ENCODE results near the gene PHPT1.
"Not testable (repeated sequence)": the region's sequence is repeated elsewhere in the genome, so short reads cannot be mapped to it uniquely, and the experiment has no call there.

The PHPT1 gene

DNA sequence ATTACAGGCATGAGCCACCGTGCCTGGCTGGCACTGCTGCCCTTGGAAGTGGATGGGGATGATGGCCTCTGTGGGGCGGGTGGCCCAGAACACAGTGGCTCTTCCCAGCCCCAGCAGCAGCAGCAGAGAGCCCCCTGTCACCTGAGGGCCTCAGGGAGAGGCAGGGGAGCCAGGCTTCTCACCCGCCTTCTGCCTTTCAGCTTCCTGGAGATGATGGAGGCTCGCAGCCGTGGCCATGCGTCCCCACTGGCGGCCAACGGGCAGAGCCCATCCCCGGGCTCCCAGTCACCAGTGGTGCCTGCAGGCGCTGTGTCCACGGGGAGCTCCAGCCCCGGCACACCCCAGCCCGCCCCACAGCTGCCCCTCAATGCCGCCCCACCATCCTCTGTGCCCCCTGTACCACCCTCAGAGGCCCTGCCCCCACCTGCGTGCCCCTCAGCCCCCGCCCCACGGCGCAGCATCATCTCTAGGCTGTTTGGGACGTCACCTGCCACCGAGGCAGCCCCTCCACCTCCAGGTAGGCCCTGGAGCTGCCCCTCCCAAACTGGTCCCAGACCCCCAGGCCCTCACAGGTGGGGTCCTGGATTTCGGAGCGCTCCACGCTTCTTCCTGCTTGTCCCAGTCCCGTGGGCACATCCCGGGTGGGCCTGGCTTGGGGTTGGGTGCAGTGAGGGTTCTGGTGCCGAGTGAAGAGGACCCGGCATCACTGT, 11.9 kb upstream of the PHPT1 start:
- DNase-seq (ENCODE audit: low spot score): no peak

GRCh38 chr9:136837856-136838277, 11.3 kb upstream of the PHPT1 start:
- DNase-seq (ENCODE audit: low spot score): not testable (repeated sequence)

- no peak for DNase-seq (ENCODE audit: low spot score)
These were observed 10.6 kb upstream of the PHPT1 start for GRCh38 chr9:136838314-136839228.

GRCh38 chr9:136839229-136840139, 9.7 kb upstream of the PHPT1 start:
- no peak for DNase-seq (ENCODE audit: low spot score)

DNA sequence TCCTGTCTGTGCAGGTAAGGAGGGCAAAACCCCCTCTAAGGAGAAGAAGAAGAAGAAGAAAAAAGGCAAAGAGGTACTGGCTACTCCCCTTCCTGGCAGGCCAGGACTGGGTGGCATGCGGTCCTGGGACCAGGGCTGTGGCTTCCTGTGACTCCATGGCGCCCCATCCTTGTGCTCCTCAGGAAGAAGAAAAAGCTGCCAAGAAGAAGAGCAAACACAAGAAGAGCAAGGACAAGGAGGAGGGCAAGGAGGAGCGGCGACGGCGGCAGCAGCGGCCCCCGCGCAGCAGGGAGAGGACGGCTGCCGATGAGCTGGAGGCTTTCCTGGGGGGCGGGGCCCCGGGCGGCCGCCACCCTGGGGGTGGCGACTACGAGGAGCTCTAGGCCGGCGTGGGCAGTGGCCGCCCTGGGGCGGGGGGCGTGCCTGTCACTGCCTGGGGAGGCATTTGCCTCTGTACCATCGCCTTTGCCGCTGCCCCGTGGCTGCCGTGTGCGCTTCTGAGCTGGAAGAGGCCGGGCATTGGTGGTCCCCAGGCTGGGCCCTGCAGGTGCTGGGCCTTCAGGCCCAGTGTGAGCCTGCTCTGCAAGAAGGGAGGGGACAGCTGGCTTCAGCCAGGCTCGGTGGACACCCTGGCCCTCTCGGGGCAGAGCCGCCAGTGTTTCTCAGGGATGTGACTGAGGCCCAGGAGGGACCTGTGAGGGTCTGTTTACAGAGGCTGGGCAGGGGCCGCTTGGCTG, 8.9 kb upstream of the PHPT1 start:
- no peak for DNase-seq (ENCODE audit: low spot score)

GRCh38 chr9:136840877-136841645, 8.1 kb upstream of the PHPT1 start:
- DNase-seq (ENCODE audit: low spot score): no peak

- DNase-seq (ENCODE audit: low spot score): not testable (repeated sequence)
These were observed 7.4 kb upstream of the PHPT1 start for GRCh38 chr9:136841646-136842379.

DNA sequence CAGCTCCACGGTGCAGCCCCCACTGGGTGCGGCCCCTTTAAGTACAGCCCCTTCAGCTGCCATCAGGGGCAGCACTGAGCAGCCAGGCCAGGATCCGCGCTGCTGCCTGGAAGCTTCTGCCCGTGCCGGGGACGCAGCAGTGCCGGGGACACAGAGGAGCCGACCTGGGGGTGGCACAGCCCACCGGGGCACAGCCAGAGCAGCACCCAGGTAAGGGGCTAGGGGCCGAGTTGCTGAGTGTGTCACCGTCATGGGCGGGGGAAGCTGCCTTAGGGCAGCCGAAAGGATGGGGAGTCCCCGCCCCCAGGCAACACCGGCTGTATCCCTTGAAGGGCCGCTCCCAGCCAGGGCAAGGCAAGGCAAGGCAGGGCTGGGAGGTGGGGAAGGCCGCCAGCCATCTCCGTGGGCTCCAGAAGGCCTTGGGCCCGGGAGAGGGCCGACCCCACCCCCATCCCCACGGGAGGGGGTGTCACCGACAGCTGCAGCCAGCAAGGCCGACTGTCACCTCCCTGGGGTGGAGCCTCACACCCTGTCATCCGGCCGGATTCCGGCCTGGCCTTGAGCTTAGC, 6.7 kb upstream of the PHPT1 start, which contains the start of gene AJM1:
Gene AJM1 (plus strand): TSS at position 99 of the 569 bp plus-strand sequence. CDS start 1,937 bp downstream, outside the sequence.
- DNase-seq (ENCODE audit: low spot score): peak; percentile 96

- not testable (repeated sequence) for DNase-seq (ENCODE audit: low spot score)
These were observed 5.9 kb upstream of the PHPT1 start for GRCh38 chr9:136843159-136843800.

GRCh38 chr9:136843801-136844740, 5.1 kb upstream of the PHPT1 start:
- not testable (repeated sequence) for DNase-seq (ENCODE audit: low spot score)

- DNase-seq (ENCODE audit: low spot score): no peak
These were observed 4.3 kb upstream of the PHPT1 start for GRCh38 chr9:136844761-136845464.

DNA sequence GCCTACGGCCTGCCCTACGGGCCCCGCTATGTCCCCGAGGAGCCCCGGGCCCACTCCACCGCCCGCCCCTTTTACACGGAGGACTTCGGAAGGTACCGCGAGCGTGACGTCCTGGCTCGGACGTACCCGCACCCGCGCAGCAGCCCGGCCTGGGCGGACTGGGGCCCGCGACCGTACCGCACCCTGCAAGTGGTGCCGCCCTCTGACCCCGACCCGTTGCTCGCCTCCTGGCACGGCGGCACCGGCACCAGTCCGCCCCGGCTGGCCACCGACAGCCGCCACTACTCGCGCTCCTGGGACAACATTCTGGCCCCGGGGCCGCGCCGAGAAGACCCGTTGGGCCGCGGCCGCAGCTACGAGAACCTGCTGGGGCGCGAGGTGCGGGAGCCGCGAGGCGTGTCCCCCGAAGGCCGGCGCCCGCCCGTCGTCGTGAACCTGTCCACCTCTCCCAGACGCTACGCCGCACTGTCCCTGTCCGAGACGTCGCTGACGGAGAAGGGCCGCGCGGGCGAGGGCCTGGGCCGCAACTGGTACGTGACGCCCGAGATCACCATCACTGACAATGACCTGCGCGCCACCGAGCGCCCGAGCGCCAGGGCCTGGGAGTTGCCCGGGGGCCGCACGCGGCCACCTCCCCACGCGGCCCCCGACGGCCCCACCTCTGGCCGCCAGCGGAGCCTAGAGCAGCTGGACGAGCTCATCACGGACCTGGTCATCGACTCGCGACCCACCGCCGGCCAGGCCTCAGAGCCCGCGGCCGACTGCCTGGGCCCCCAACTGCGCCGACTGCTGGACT, 3.5 kb upstream of the PHPT1 start:
- DNase-seq (ENCODE audit: low spot score): no peak

DNA sequence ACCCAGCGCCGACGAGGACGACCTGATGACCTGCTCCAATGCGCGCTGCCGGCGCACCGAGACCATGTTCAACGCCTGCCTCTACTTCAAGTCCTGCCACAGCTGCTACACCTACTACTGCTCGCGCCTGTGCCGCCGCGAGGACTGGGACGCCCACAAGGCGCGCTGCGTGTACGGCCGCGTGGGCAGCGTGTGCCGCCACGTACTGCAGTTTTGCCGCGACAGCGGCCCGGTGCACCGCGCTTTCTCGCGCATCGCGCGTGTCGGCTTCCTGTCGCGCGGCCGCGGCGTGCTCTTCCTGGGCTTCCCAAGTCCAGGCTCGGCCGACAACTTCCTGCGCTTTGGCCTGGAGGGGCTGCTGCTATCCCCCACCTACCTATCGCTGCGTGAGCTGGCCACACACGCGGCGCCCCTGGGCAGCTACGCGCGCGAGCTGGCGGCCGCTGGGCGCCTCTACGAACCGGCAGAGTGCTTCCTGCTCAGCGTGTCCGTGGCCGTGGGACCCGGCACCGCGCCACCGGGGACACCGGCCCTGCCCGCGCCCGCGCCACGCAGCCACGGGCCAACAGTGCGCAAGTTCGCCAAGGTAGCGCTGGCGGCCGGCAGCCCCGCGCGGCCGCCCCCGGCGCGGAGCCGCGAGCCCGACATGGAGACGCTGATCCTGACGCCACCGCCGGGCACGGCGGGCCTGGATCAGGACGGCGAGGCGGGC, 2.7 kb upstream of the PHPT1 start:
- DNase-seq (ENCODE audit: low spot score): no peak

DNA sequence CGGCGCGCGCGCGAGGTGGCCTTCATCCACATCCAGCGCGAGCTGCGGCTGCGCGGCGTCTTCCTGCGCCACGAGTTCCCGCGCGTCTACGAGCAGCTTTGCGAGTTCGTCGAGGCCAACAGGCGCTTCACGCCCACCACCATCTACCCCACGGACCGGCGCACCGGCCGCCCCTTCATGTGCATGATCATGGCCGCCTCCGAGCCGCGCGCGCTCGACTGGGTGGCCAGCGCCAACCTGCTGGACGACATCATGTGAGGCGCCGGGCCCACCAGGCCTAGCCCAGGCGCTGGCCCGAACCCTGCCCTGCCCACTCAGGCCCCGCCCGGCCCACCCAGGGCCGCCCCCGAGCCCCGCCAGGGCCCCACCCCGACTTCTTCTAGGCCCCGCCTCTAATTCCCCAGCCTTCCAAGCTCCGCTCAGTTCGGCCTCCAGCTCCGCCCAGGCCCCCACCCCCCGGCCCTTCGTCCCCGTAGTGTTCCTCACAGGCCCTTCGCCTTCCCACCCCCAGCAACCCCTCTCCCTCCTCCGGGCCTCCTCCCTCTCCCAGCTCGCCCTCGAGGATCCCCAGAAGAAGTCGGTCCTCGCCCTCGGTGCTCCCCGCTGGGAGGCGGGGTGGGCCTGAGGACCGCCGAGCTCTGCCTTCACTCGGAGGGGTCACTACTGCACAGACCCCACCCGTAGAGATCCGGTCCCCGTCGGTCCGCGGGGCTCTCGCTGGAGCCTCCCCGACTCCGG, 2.0 kb upstream of the PHPT1 start:
- peak; percentile 94 for DNase-seq (ENCODE audit: low spot score)
